GM21619 (cell line): ENCODE data around the gene SLC25A3.

Source experiments
- ATAC-seq: cut with Tn5 transposase; IDR thresholded peaks from one replicate; pipeline ENCODE4 v1.9.1; 2021; ENCODE audit not compliant: unreplicated experiment

SLC25A3 gene

DNA sequence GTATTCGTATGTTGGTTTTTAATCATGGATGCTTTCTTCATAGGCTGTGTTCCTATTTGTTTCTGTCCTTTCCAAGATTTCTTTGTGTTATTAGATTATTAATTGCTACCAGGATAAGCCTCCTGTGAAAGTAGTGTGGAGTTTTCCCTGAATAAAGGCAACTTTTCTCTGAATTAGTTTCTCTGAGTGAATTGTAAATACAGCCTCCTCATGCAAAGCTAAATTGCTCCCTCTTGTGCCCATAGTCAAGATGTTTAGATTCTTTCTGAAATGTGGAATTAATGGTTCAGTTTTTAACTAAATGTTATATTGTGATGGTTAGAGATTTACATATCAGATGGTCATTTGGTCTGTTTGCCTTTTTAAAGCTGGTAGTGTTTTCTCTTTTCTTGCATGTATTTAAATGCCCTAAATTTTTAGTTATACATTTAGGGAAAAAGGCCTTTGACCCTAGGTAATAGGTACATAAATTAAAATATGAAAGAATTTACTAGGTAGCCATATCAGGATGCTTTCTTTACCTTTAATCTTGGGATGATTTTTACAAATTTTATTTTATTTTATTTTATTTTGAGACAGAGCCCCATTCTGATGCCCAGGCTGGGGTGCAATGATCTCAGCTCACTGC, 60.5 kb downstream of the SLC25A3 start:
- no peak for ATAC-seq
